GM10266 (cell line): ENCODE measurements around the gene SKOR2.

Experiments used
- DNase-seq: peaks from one replicate; pipeline ENCODE4 v3.0.0; 2012; ENCODE audit errors: extremely low spot score
- TF ChIP-seq, protein P1 (sequence below): IDR thresholded peaks from 2 replicates; pipeline ENCODE4 v1.5.1; 2012; ENCODE audit warnings: mild to moderate bottlenecking, low read depth; ENCODE audit not compliant: control insufficient read depth, insufficient read depth; ENCODE audit errors: missing control alignments

Gene SKOR2

DNA sequence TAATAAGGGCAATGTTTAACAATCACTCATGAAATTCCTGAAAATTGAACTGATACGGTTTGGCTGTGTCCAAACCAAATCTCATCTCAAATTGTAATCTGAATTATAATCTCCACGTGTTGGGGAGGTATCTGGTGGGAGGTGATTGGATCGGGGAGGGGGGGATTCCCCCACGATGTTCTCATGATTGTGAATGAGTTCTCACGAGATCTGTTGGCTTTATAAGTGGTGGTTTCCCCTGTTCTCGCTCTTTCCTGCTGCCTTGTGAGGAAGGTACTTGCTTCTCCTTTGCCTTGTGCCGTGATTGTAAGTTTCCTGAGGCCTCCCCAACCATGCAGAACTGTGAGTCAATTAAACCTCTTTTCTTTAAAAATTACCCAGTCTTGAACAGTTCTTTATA is 34.0 kb upstream of the SKOR2 start:
- DNase-seq, result no peak
- TF ChIP-seq, protein P1, sequence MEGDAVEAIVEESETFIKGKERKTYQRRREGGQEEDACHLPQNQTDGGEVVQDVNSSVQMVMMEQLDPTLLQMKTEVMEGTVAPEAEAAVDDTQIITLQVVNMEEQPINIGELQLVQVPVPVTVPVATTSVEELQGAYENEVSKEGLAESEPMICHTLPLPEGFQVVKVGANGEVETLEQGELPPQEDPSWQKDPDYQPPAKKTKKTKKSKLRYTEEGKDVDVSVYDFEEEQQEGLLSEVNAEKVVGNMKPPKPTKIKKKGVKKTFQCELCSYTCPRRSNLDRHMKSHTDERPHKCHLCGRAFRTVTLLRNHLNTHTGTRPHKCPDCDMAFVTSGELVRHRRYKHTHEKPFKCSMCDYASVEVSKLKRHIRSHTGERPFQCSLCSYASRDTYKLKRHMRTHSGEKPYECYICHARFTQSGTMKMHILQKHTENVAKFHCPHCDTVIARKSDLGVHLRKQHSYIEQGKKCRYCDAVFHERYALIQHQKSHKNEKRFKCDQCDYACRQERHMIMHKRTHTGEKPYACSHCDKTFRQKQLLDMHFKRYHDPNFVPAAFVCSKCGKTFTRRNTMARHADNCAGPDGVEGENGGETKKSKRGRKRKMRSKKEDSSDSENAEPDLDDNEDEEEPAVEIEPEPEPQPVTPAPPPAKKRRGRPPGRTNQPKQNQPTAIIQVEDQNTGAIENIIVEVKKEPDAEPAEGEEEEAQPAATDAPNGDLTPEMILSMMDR, result no peak

DNA sequence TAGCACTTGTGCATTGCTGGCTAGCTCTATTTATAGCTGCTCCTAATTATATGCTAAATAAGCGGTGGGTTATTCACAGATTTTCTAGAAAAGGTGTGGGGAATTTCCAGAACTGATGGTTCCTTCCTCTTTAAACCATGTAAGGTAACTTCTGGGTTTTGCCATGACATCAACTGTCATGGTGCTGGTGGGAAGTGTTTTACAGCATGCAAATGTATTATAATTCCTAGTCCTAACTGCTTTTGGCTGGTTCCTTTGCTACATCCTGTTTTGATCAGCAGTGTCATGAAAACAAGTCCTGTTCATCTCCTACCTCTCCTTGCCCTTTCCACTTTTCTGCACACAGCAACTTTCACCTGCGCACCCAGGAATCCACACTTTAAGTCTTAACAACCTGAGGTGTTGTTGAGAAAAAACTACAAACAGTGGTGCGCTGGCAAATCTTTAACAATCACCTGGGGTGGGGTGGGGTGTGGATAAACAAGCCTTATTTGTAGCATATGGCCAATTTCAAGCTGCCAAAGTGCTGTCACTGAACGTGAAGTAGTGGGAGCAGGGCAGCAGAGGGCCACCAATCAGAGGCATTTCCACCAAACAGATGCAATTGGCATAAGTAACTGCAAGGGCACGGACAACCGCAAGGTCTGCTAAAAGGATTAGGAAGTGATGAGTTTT is 33.4 kb upstream of the SKOR2 start:
- TF ChIP-seq, protein P1, result no peak
- no peak for DNase-seq

DNA sequence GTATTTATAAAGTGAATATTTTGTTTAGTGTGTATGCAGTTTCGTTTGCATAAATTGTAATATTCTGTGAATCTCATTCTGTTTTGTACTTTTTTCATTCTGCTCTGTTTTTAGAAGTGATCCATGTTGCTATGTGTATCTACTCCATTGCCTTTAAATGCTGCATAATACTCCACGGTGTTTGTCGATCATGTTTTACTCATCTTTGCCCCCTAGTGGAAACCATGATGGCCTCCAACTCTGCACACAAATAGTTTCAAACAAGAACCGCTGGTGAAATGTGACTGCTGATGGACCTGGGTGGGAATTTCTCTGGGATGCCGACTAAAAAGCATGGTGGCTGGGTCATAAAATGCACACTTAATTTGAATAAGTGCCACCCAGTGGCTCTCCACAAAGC is 32.0 kb upstream of the SKOR2 start:
- TF ChIP-seq, protein P1, result peak; percentile 35
- no peak for DNase-seq

DNA sequence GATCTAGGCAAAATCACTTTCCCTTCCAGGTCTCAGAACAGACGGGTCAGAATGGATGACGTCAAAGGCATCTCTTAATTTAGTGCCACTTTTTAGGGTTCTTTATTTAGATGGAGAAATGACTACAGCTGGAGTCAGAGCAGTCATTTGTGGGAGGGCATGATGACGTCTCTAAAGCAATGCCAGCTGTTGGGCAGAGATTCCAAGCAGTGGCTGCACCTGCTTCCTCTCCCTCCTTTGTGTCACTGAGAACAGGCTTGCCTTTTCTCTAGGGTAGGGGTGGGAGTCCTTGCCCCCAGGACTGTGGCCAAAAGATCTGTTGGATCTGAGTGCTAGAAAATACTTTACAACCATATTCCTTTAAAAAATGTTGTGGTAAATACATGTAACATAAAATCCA is 28.7 kb upstream of the SKOR2 start:
- DNase-seq, result no peak
- TF ChIP-seq, protein P1, result no peak

DNA sequence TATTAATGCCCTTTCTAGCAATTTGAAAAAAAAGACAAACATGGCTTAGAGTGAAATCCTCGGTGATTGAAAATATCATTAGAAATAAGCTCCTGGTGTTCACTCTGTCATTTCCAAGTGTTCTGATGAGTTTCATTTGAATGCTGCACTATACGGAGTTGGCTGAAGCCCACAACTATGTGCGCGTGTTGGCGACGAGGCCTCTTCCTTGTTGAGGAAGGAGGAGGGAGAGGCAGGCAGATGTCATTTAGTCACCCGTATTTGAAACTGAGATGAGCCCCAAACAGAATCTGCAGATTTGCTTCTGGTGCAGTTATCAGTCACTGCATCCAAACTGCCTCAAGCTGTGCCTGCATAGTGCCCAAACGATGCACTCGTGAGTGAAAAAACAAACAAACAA is 23.5 kb upstream of the SKOR2 start:
- no peak for DNase-seq
- TF ChIP-seq, protein P1, result no peak

DNA sequence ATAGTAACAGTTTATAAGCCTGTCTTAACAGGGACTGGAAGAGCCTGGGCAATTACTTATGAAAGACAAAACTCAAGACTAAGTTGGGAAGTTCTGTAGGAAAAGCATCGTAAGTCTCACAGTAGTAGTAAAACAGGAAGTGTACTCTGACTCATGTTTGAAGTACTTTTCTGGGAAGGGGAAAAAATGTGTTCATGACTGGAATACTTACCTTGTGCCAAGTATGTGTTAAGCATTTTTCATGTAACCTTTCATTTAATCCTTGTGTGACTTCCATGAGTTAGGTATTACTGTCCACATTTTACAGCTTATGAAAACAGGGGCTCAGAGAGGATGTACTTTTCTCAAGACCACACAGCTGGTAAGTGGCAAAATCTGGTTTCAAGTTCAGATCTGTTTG is 13.7 kb upstream of the SKOR2 start:
- DNase-seq, result no peak
- TF ChIP-seq, protein P1, result no peak

DNA sequence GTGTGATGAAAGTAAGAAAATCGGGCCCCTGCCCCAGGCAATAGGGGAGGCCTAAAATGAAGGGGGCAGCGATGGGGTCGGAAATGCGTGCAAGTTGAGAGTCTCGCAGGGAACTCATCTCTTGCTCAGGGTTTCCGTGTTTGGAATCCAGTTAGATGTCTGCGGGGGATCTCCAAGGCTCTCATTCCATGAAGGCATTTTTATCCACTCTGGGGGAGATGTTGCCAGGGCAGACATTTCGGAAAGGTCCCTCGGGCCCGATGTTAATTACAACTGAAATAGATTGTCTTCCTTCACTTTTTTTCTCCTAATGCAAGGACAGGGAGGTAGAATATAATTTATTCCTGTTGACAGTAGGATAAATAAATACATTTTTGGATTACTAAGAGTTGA is 12.8 kb upstream of the SKOR2 start:
- DNase-seq, result no peak

More for the DNA sequence above, 12.8 kb upstream of the SKOR2 start:
- TF ChIP-seq, protein P1, result no peak
